Right lobe of liver (tissue), 5 donors: ENCODE data around the gene SLC25A2. TPM values are rescaled to one million over a fixed set of nuclear protein-coding genes. Genes with fewer than 3 reads are reported as not detected.

Source experiments
- total RNA-seq, 6 experiments: library from RNA; depleted of rRNA in 2 of 6; stranded (reverse); fragments of >200 nt in 2 of 6; fragmentation: NEBNext Ultra II Directional in 3 of 6; extraction: Animal tissue kit (Norgen Biotek cat#: 25700) in 3 of 6; gene quantifications; one replicate each; pipeline versions ENCODE4 v1.1.0 to v1.2.4, GENCODE V29; 2016 to 2023
- donor health status: DM: no; HTN: no; CAD: no.
- donor health status: DM: no; HTN: no; CAD: no.
- donor health status: DM: no; HTN: yes; CAD: no.
- donor health status: DM: no; HTN: yes; CAD: no.

The SLC25A2 gene
- total RNA-seq, 6 experiments from 2014 or later, result 0.31 TPM; not detected in 5

Other genes with a start within 250 kb of the SLC25A2 start
- gene PCDHB2, start 209.4 kb downstream of the SLC25A2 start, total RNA-seq, result under 1 TPM in 3 of 6 experiments, not detected in 3; 0.11 to 0.19 (median 0.14) TPM
- under 1 TPM in 3 of 6 experiments, not detected in 3; 0.07 to 0.31 (median 0.30) TPM for gene PCDHB3, start 203.6 kb downstream of the SLC25A2 start, total RNA-seq
- gene PCDHB4, start 182.2 kb downstream of the SLC25A2 start, total RNA-seq, result under 1 TPM; 0.10 to 0.35 (median 0.20) TPM
- gene PCDHB5, start 168.8 kb downstream of the SLC25A2 start, total RNA-seq, result 1 to 10 TPM in 1 of 6 experiments, under 1 TPM in 5; 0.18 to 1.2 (median 0.45) TPM
- gene PCDHB6, start 154.0 kb downstream of the SLC25A2 start, total RNA-seq, result under 1 TPM in 4 of 6 experiments, not detected in 2; 0.06 to 0.16 (median 0.12) TPM
- gene PCDHB7, start 131.4 kb downstream of the SLC25A2 start, total RNA-seq, result under 1 TPM; 0.07 to 0.31 (median 0.13) TPM
- gene PCDHB8, start 126.3 kb downstream of the SLC25A2 start, total RNA-seq, result under 1 TPM in 4 of 6 experiments, not detected in 2; 0.12 to 0.49 (median 0.19) TPM
- gene PCDHB16, start 121.7 kb downstream of the SLC25A2 start, total RNA-seq, result under 1 TPM; 0.17 to 0.51 (median 0.34) TPM
- under 1 TPM in 5 of 6 experiments, not detected in 1; 0.07 to 0.51 (median 0.21) TPM for gene PCDHB9, start 116.9 kb downstream of the SLC25A2 start, total RNA-seq
- gene PCDHB10, start 111.7 kb downstream of the SLC25A2 start, total RNA-seq, result under 1 TPM in 5 of 6 experiments, not detected in 1; 0.09 to 0.23 (median 0.12) TPM
- under 1 TPM in 5 of 6 experiments, not detected in 1; 0.06 to 0.44 (median 0.19) TPM for gene PCDHB11, start 104.4 kb downstream of the SLC25A2 start, total RNA-seq
- 1 to 10 TPM in 1 of 6 experiments, under 1 TPM in 4, not detected in 1; 0.27 to 1.1 (median 0.33) TPM for gene PCDHB12, start 95.3 kb downstream of the SLC25A2 start, total RNA-seq
- gene PCDHB13, start 90.1 kb downstream of the SLC25A2 start, total RNA-seq, result under 1 TPM; 0.25 to 1.00 (median 0.49) TPM
- gene PCDHB14, start 80.7 kb downstream of the SLC25A2 start, total RNA-seq, result 1 to 10 TPM in 1 of 6 experiments, under 1 TPM in 5; 0.44 to 1.0 (median 0.86) TPM
- gene PCDHB15, start 58.7 kb downstream of the SLC25A2 start, total RNA-seq, result under 1 TPM; 0.37 to 0.83 (median 0.63) TPM
- 10 to 100 TPM; 17.7 to 37.9 (median 22.3) TPM for gene TAF7, start 16.7 kb upstream of the SLC25A2 start, total RNA-seq
- under 1 TPM in 5 of 6 experiments, not detected in 1; 0.04 to 0.18 (median 0.12) TPM for gene PCDHGA1, start 26.5 kb upstream of the SLC25A2 start, total RNA-seq
- gene PCDHGA2, start 34.7 kb upstream of the SLC25A2 start, total RNA-seq, result under 1 TPM; 0.49 to 0.88 (median 0.57) TPM
- 1 to 10 TPM in 2 of 6 experiments, under 1 TPM in 4; 0.51 to 1.8 (median 0.76) TPM for gene PCDHGA3, start 39.8 kb upstream of the SLC25A2 start, total RNA-seq
- gene PCDHGB1, start 46.0 kb upstream of the SLC25A2 start, total RNA-seq, result 1 to 10 TPM in 1 of 6 experiments, under 1 TPM in 5; 0.37 to 1.2 (median 0.52) TPM
- 1 to 10 TPM in 2 of 6 experiments, under 1 TPM in 4; 0.39 to 1.8 (median 0.73) TPM for gene PCDHGA4, start 51.0 kb upstream of the SLC25A2 start, total RNA-seq
- 1 to 10 TPM in 5 of 6 experiments, under 1 TPM in 1; 0.51 to 2.8 (median 1.4) TPM for gene PCDHGB2, start 55.9 kb upstream of the SLC25A2 start, total RNA-seq
- gene PCDHGA5, start 60.1 kb upstream of the SLC25A2 start, total RNA-seq, result 1 to 10 TPM in 1 of 6 experiments, under 1 TPM in 5; 0.32 to 1.2 (median 0.57) TPM
- gene PCDHGB3, start 66.2 kb upstream of the SLC25A2 start, total RNA-seq, result 1 to 10 TPM in 3 of 6 experiments, under 1 TPM in 3; 0.56 to 1.8 (median 1.2) TPM
- gene PCDHGA6, start 69.8 kb upstream of the SLC25A2 start, total RNA-seq, result 1 to 10 TPM in 3 of 6 experiments, under 1 TPM in 3; 0.56 to 1.3 (median 0.89) TPM
- gene PCDHGA7, start 78.7 kb upstream of the SLC25A2 start, total RNA-seq, result under 1 TPM; 0.37 to 0.99 (median 0.76) TPM
- 1 to 10 TPM; 1.6 to 5.5 (median 2.4) TPM for gene PCDHGB4, start 83.6 kb upstream of the SLC25A2 start, total RNA-seq
- under 1 TPM; 0.27 to 0.88 (median 0.50) TPM for gene PCDHGA8, start 88.6 kb upstream of the SLC25A2 start, total RNA-seq
- gene PCDHGB5, start 93.9 kb upstream of the SLC25A2 start, total RNA-seq, result 1 to 10 TPM; 3.0 to 6.8 (median 4.0) TPM
- 1 to 10 TPM; 1.0 to 2.5 (median 1.3) TPM for gene PCDHGA9, start 98.7 kb upstream of the SLC25A2 start, total RNA-seq
- 1 to 10 TPM; 1.9 to 5.0 (median 2.9) TPM for gene PCDHGB6, start 104.0 kb upstream of the SLC25A2 start, total RNA-seq
- 1 to 10 TPM; 1.5 to 4.6 (median 2.8) TPM for gene PCDHGA10, start 108.9 kb upstream of the SLC25A2 start, total RNA-seq
- gene PCDHGB7, start 113.6 kb upstream of the SLC25A2 start, total RNA-seq, result 1 to 10 TPM; 1.2 to 3.7 (median 2.7) TPM
- gene PCDHGA11, start 117.0 kb upstream of the SLC25A2 start, total RNA-seq, result 1 to 10 TPM in 3 of 6 experiments, under 1 TPM in 3; 0.81 to 1.7 (median 1.1) TPM
- gene PCDHGA12, start 126.5 kb upstream of the SLC25A2 start, total RNA-seq, result 1 to 10 TPM in 4 of 6 experiments, under 1 TPM in 2; 0.73 to 1.6 (median 1.3) TPM
- 10 to 100 TPM in 1 of 6 experiments, 1 to 10 TPM in 5; 6.1 to 10.6 (median 7.6) TPM for gene PCDHGC3, start 171.9 kb upstream of the SLC25A2 start, total RNA-seq
- gene PCDHGC4, start 181.0 kb upstream of the SLC25A2 start, total RNA-seq, result 10 to 100 TPM in 1 of 6 experiments, under 1 TPM in 5; 0.20 to 10.7 (median 0.34) TPM
- under 1 TPM; 0.24 to 0.37 (median 0.32) TPM for gene PCDHGC5, start 185.0 kb upstream of the SLC25A2 start, total RNA-seq